DMS53 treated with DMSO at 0.1 percent for 48 hours (cell line): Measurements from ENCODE around the gene RHOB.

Source experiments
- DNase-seq: peaks from one replicate; lab custom pipeline; 2025; ENCODE audit not compliant: unreplicated experiment; lab: John Stamatoyannopoulos, UW

Gene RHOB

GRCh38 chr2:20436716-20437470, 10.0 kb upstream of the RHOB start:
- DNase-seq, result no peak

DNA sequence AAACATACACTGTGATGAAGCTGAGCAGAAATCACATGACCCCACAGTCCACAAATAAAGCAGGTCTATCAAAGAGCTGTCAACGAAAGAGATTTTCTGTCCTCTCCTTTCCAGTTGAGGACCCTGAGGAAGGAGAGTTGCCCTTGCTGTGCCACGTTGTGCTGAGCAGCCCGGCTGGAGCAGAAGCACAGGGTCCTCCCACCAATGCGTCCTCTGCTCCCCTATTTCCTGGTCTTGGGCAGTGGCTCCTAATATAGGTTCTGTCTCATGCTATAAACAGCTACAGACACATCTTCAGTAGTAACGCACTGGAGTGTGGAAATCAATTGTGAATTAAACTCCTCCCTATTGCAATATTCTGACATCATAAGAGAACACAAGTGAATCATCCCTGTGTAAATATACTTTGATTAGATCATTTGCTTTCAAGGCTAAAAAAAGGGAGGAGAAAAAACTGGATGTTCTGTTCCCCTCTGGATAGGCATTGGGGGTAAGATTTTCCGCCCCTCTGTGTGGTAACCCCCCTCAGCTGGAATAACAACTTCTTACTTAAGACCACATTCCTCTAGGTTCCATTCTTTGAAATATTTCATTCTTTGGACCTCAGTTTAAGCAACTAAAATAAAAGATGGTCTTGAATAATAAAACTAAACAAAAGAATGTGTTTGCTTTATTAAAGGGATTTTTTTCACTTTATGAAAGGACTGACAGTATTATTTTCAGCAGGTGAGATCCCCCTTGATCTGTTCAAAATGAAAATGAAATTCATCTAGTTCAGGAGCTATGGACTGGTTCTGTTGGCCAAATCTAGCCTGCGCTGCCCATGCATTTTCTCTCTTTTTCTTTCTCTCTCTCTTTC, 8.3 kb upstream of the RHOB start:
- DNase-seq, result peak; percentile 83

- DNase-seq, result peak; percentile 64
Observed at GRCh38 chr2:20439193-20439475, 7.7 kb upstream of the RHOB start.

- no peak for DNase-seq
Observed at GRCh38 chr2:20439503-20439902, 7.4 kb upstream of the RHOB start.

GRCh38 chr2:20440001-20440560, 6.8 kb upstream of the RHOB start:
- DNase-seq, result no peak

GRCh38 chr2:20443276-20443920, 3.5 kb upstream of the RHOB start:
- peak; percentile 52 for DNase-seq

DNA sequence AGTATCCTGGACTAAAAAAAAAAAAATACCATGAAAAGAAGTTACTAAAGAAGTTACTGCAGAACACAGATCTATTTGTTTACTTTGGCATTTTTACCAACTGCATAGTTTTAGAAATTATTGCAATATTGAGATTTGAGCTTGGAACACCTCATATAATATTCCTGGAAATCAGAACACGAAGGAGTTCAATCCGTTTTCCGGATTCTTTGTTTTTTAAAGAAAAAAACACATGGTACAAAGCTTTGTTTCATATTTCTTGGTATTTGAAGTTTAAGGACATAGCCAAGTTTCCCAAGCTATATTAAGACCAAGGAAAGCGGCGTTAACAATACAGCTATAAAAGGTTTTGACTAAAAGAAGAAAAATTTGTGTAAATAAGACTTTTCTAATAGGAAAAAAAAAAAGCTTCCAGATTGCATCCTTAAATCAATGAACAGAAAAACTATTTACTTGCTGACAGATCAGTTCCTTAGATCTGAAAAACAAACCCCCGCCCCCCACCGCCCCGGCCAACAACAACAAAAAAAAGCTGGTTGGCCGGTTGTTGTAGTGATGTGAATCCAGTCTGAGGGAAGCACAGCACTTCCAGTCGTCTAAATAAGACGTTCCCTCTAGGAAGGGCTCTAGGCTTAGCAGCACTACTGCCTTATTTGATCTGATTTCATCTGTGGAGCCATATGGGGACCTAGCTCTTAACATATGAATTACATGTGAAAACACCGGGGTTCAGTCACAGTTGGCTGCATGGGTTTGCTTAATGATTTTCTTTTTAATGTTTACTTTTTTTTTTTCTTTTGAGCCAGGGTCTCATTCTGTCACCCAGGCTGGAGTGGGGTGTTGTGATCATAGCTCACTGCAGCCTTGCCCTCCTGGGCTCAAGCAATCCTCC, 2.5 kb upstream of the RHOB start:
- DNase-seq, result no peak

DNA sequence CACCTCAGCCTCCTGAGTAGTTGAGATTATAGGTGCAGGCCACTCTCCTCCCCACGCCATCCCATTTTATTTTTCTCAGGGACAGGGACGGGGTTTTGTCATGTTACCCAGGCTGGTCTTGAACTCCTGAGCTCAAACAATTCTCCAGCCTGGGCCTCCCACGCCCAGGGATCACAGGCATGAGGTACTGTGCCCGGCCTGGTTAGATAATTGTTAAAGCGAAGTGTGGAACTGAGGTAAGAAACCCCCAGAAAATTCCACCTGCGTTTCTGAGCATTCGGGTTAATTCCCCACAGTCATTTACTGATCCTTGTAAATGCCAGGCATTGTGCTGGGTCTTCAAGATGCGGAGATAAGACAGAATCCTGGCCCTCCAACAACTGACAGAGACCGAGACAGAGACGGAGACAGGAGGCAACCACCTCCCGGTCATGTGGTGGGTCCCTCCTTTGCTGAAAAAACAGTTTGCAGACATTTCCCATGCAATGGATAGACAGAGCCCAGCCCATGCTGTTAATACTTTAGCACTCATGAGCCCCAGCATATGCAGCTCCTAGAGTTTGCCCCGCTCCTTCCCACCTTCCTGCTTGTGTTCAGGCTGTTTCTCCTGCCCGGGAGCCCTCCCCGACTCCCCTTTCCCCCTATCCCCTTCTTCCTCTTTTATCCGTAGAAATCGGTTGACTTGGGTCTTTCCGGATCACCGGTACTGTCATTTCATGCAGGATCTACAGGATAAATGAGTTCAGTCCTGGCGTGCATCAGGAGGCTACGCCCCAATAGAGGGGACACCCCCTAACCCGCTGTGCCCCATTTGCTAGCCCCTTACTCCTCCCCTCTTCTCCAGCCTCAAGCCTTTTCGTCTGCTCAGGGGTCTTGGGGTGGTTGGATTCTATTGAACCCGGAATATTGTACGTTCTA, 1.6 kb upstream of the RHOB start:
- DNase-seq, result no peak

GRCh38 chr2:20446255-20446916, 488 bp upstream of the RHOB start:
- no peak for DNase-seq

DNA sequence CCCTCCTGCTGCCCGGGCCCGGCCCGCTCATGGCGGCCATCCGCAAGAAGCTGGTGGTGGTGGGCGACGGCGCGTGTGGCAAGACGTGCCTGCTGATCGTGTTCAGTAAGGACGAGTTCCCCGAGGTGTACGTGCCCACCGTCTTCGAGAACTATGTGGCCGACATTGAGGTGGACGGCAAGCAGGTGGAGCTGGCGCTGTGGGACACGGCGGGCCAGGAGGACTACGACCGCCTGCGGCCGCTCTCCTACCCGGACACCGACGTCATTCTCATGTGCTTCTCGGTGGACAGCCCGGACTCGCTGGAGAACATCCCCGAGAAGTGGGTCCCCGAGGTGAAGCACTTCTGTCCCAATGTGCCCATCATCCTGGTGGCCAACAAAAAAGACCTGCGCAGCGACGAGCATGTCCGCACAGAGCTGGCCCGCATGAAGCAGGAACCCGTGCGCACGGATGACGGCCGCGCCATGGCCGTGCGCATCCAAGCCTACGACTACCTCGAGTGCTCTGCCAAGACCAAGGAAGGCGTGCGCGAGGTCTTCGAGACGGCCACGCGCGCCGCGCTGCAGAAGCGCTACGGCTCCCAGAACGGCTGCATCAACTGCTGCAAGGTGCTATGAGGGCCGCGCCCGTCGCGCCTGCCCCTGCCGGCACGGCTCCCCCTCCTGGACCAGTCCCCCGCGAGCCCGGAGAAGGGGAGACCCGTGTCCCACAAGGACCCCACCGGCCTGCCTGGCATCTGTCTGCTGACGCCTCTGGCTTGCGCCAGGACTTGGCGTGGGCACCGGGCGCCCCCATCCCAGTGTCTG, 767 bp downstream of the RHOB start:
- no peak for DNase-seq

DNA sequence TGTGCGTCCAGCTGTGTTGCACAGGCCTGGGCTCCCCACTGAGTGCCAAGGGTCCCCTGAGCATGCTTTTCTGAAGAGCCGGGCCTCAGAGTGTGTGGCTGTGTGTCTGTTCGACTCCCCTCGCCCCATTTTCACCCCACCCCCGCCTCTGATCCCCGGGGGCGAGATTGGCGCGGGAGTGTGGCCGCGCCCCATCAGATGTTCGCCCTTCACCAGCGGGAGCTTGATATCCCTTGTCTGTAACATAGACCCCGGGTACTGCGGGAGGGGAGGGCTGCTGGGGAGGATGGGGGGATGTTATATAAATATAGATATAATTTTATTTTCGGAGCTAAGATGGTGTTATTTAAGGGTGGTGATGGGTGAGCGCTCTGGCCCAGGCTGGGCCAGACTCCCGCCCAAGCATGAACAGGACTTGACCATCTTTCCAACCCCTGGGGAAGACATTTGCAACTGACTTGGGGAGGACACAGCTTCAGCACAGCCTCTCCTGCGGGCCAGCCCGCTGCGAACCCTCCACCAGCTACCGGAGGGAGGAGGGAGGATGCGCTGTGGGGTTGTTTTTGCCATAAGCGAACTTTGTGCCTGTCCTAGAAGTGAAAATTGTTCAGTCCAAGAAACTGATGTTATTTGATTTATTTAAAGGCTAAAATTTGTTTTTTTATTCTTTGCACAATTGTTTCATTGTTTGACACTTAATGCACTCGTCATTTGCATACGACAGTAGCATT, 1.5 kb downstream of the RHOB start:
- DNase-seq, result no peak

- no peak for DNase-seq
Observed at GRCh38 chr2:20448977-20449306, 2.1 kb downstream of the RHOB start.

- DNase-seq, result no peak
Observed at GRCh38 chr2:20449501-20450200, 2.8 kb downstream of the RHOB start.

GRCh38 chr2:20450201-20450999, 3.5 kb downstream of the RHOB start:
- no peak for DNase-seq

- DNase-seq, result no peak
Observed at GRCh38 chr2:20451000-20451290, 4.1 kb downstream of the RHOB start.

- no peak for DNase-seq
Observed at GRCh38 chr2:20451341-20451740, 4.5 kb downstream of the RHOB start.
